HCT116 (cell line): ENCODE data around the gene P2RY14.

ENCODE experiments used
- CTCF ChIP-seq, 3 experiments: fragments of 200-600 bp in 1 of 3; sonication (generic) in 1 of 3; IDR thresholded peaks in 2 of 3; conservative IDR thresholded peaks in 1 of 3; 2 replicates each; pipeline ENCODE4 v1.5.1; 2012 to 2017; ENCODE audit warnings: low read depth in 2 of 3, low read length in 2 of 3, antibody characterized with exemption in 1 of 3, borderline replicate concordance in 1 of 3, control low read depth in 1 of 3, mild to moderate bottlenecking in 1 of 3, mixed read lengths in 1 of 3, mixed run types in 1 of 3, moderate library complexity in 1 of 3; ENCODE audit not compliant: insufficient read depth in 1 of 3
- FOSL1 ChIP-seq: IDR thresholded peaks from 2 replicates; pipeline ENCODE4 v1.6.1; 2012; ENCODE audit warnings: low read depth
- REST ChIP-seq: IDR thresholded peaks from 2 replicates; pipeline ENCODE4 v1.6.1; 2012; ENCODE audit warnings: low read depth
- TCF7L2 ChIP-seq: IDR thresholded peaks from 2 replicates; pipeline ENCODE4 v1.7.0; 2011; ENCODE audit warnings: borderline replicate concordance, inconsistent platforms; ENCODE audit not compliant: insufficient read depth, insufficient read length; ENCODE audit errors: extremely low read depth

- TF ChIP-seq REST (no peak), TCF7L2 (no peak), FOSL1 (no peak), CTCF (IDR thresholded peaks at IDR 0.05 in 2 of 3, conservative IDR thresholded peaks at IDR 0.05 in 1 of 3; ENCODE audit: borderline replicate concordance in 1 of 3, insufficient read depth in 1 of 3, low read depth in 2 of 3, low read length in 2 of 3) (no peak)
These were observed 64.5 kb downstream of the P2RY14 start for GRCh38 chr3:151213881-151214280.
